ENCODE results near the gene TM9SF1. TPM values are rescaled to one million over a fixed set of nuclear protein-coding genes. Genes with fewer than 3 reads are reported as not detected.

The TM9SF1 gene
- total and polyA plus RNA-seq, 2 of the 13 experiments (the other 11 are each of a cell fraction or from before 2014, with no cell fraction given) = 83.2 to 110 TPM

GRCh38 chr14:24146453-24146977, 48.7 kb downstream of the TM9SF1 start, which contains the start of gene PSME2 (continued):
- TF ChIP-seq FOSL1 (CRISPR knock-in tag; IDR thresholded peaks at IDR 0.05; ENCODE audit: borderline replicate concordance) = no peak
- TF ChIP-seq ZNF891 (CRISPR knock-in tag; IDR thresholded peaks at IDR 0.05) = no peak
- no peak for TF ChIP-seq DPF2 (CRISPR knock-in tag; IDR thresholded peaks at IDR 0.05; ENCODE audit: borderline replicate concordance, low read depth)
- no peak for TF ChIP-seq GLI4 (CRISPR knock-in tag; IDR thresholded peaks at IDR 0.05; ENCODE audit: borderline replicate concordance)
- TF ChIP-seq ZNF142 (CRISPR knock-in tag; IDR thresholded peaks at IDR 0.05) = no peak
- peak; percentile 86; the same call in 1 of the 2 replicates for TF ChIP-seq TARDBP (CRISPR knock-in tag; IDR thresholded peaks at IDR 0.05)
- TF ChIP-seq ZNF567 (CRISPR knock-in tag; IDR thresholded peaks at IDR 0.05; ENCODE audit: borderline replicate concordance) = no peak
- peak; percentile 26; the same call in 1 of the 2 replicates for TF ChIP-seq AHR (CRISPR knock-in tag; IDR thresholded peaks at IDR 0.05)
- TF ChIP-seq ZHX1 (CRISPR knock-in tag; IDR thresholded peaks at IDR 0.05; ENCODE audit: low read depth) = no peak; the same call in 1 of the 2 replicates
- no peak for TF ChIP-seq SKIL (CRISPR knock-in tag; IDR thresholded peaks at IDR 0.05; ENCODE audit: borderline replicate concordance)
- peak; percentile 21; the same call in 1 of the 2 replicates for TF ChIP-seq ZFP90 (CRISPR knock-in tag; IDR thresholded peaks at IDR 0.05; ENCODE audit: borderline replicate concordance)
- peak; percentile 71 for TF ChIP-seq ZMYM3 (CRISPR knock-in tag; IDR thresholded peaks at IDR 0.05)
- no peak for TF ChIP-seq GRHL1 (CRISPR knock-in tag; conservative IDR thresholded peaks at IDR 0.05)
- peak; percentile 36; the same call in 1 of the 2 replicates for TF ChIP-seq ZKSCAN8 (CRISPR knock-in tag; IDR thresholded peaks at IDR 0.05; ENCODE audit: borderline replicate concordance)
- peak; percentile 72; the same call in 1 of the 2 replicates for TF ChIP-seq ZNF235 (CRISPR knock-in tag; IDR thresholded peaks at IDR 0.05; ENCODE audit: borderline replicate concordance)
